B cell (primary cell): ENCODE measurements around the gene C1QBP. TPM values are rescaled to one million over a fixed set of nuclear protein-coding genes. Genes with fewer than 3 reads are reported as not detected.
A peak's percentile ranks its signal among the peaks of the same experiment; 100 is the strongest.

ENCODE experiments used
- ATAC-seq: fragments of 200-7000 bp; cut with Tn5 transposase; one replicate; pipeline ENCODE4 v1.10.0; 2021; ENCODE audit warnings: low read depth, mild to moderate bottlenecking, moderate number of reproducible peaks, moderate library complexity
- CTCF ChIA-PET: fragments of 350-600 bp; sonication (Branson Sonifier 250); formaldehyde crosslinking; loops from one replicate; lab custom pipeline; 2021; ENCODE audit warnings: antibody characterized with exemption, inconsistent platforms; lab: Charles Lee
- POLR2A ChIA-PET: fragments of 350-600 bp; sonication (Branson Sonifier 250); formaldehyde crosslinking; loops from one replicate; lab custom pipeline; 2021; ENCODE audit warnings: antibody characterized with exemption; lab: Charles Lee
- DNase-seq: peaks from one replicate; pipeline ENCODE4 v3.0.0; 2013
- H2AFZ ChIP-seq: 2 replicates; pipeline ENCODE4 v1.6.1; 2012; ENCODE audit warnings: mild to moderate bottlenecking, low read depth, low read length; ENCODE audit not compliant: insufficient read depth, poor library complexity, severe bottlenecking
- H3K27ac ChIP-seq, 2 donors: 1 replicate in 1 of 2; 2 replicates in 1 of 2; pipeline ENCODE4 v1.5.1; 2012 to 2013; ENCODE audit warnings: low read length in 2 of 2, mild to moderate bottlenecking in 2 of 2, moderate library complexity in 1 of 2
- H3K27me3 ChIP-seq, 4 experiments: fragments of 200-600 bp in 1 of 4; sonication (generic) in 1 of 4; replicated peaks in 1 of 4; 1 replicate in 2 of 4; 2 replicates in 2 of 4; pipeline versions ENCODE4 v1.6.1 to v1.7.0; 2013 to 2016; ENCODE audit warnings: low read length in 3 of 4, mild to moderate bottlenecking in 2 of 4, mixed read lengths in 1 of 4, moderate library complexity in 1 of 4; ENCODE audit not compliant: insufficient read depth in 4 of 4, control insufficient read depth in 3 of 4; ENCODE audit errors: control extremely low read depth in 1 of 4
- H3K36me3 ChIP-seq, 2 experiments: replicated peaks in 1 of 2; 1 replicate in 1 of 2; 2 replicates in 1 of 2; pipeline versions ENCODE4 v1.6.1 to v1.7.1; 2013; ENCODE audit warnings: low read length in 1 of 2; ENCODE audit not compliant: insufficient read depth in 2 of 2, control insufficient read depth in 1 of 2; ENCODE audit errors: control extremely low read depth in 1 of 2, extremely low read depth in 1 of 2
- H3K4me1 ChIP-seq, 2 donors: fragments of 200-600 bp in 1 of 2; sonication (generic) in 1 of 2; 1 replicate in 1 of 2; 2 replicates in 1 of 2; pipeline versions ENCODE4 v1.5.1 to v1.6.1; 2013 to 2017; ENCODE audit warnings: low read length in 2 of 2; ENCODE audit not compliant: control insufficient read depth in 2 of 2, insufficient read depth in 2 of 2
- H3K4me2 ChIP-seq: replicated peaks from 2 replicates; pipeline ENCODE3; 2012; ENCODE audit warnings: mild to moderate bottlenecking, low read depth, low read length; ENCODE audit not compliant: poor library complexity, severe bottlenecking
- H3K4me3 ChIP-seq, 5 experiments: fragments of 200-600 bp in 1 of 5; sonication (generic) in 1 of 5; 1 replicate in 3 of 5; 2 replicates in 2 of 5; pipeline versions ENCODE4 v1.5.1 to v1.7.0; 2011 to 2016; ENCODE audit warnings: low read length in 4 of 5, mild to moderate bottlenecking in 4 of 5, low read depth in 2 of 5, control low read depth in 1 of 5, moderate library complexity in 1 of 5; ENCODE audit not compliant: insufficient read depth in 1 of 5; ENCODE audit errors: control extremely low read depth in 1 of 5, extremely low read depth in 1 of 5
- H3K79me2 ChIP-seq: fragments of 200-600 bp; sonication (generic); one replicate; pipeline ENCODE4 v1.6.0; 2016; ENCODE audit warnings: low read length; ENCODE audit not compliant: control insufficient read depth, insufficient read depth
- H3K9ac ChIP-seq: fragments of 200-600 bp; sonication (generic); 2 replicates; pipeline ENCODE4 v1.6.1; 2017; ENCODE audit warnings: mild to moderate bottlenecking, low read length, moderate library complexity
- H3K9me3 ChIP-seq, 3 donors: one replicate each; pipeline versions ENCODE4 v1.6.1 to v1.7.1; 2013; ENCODE audit warnings: low read length in 2 of 3; ENCODE audit not compliant: control insufficient read depth in 2 of 3, insufficient read depth in 1 of 3; ENCODE audit errors: control extremely low read depth in 1 of 3
- H4K20me1 ChIP-seq: 2 replicates; pipeline ENCODE4 v1.6.0; 2012; ENCODE audit warnings: mild to moderate bottlenecking, low read length; ENCODE audit not compliant: insufficient read depth, control insufficient read depth, poor library complexity, severe bottlenecking
- H3K27ac Mint-ChIP-seq: one replicate; pipeline ENCODE4 v1.8.0; 2021; ENCODE audit warnings: mixed read lengths
- H3K27me3 Mint-ChIP-seq: one replicate; pipeline ENCODE4 v1.8.0; 2021; ENCODE audit warnings: mixed read lengths
- H3K4me1 Mint-ChIP-seq: one replicate; pipeline ENCODE4 v1.8.0; 2021; ENCODE audit warnings: mixed read lengths
- H3K4me3 Mint-ChIP-seq: one replicate; pipeline ENCODE4 v1.8.0; 2021; ENCODE audit warnings: mixed read lengths
- H3K9me3 Mint-ChIP-seq: one replicate; pipeline ENCODE4 v1.8.0; 2022; ENCODE audit warnings: mixed read lengths; ENCODE audit not compliant: insufficient read depth
- CTCF ChIP-seq: fragments of 200-600 bp; IDR thresholded peaks from one replicate; pipeline ENCODE4 v1.8.0; 2022; ENCODE audit warnings: antibody characterized with exemption, mild to moderate bottlenecking
- EZH2 ChIP-seq: IDR thresholded peaks from 2 replicates; pipeline ENCODE4 v1.6.1; 2012; ENCODE audit warnings: borderline replicate concordance, low read depth, mild to moderate bottlenecking, moderate library complexity, low read length; ENCODE audit not compliant: insufficient read depth, poor library complexity, severe bottlenecking
- WGBS: methylation state at CpG from one replicate; pipeline ENCODE4 v1.1.5; 2013; ENCODE audit warnings: missing lambda C conversion rate; ENCODE audit not compliant: insufficient coverage; 5-methylcytosine and 5-hydroxymethylcytosine counted together
- intact Hi-C: fragments of 100-400 bp; cut with micrococcal nuclease; formaldehyde crosslinking; loops from one replicate; pipeline ENCODE4 v1.10.0; 2022
- polyA plus RNA-seq: library from polyadenylated mRNA; depleted of rRNA; stranded (reverse); fragments of >200 nt; gene quantifications from 2 replicates; pipeline ENCODE4 v1.2.3, GENCODE V29; 2012
- total RNA-seq, 2 donors: library from RNA; stranded (reverse); fragments of 120-200 nt in 1 of 2; gene quantifications; 1 replicate in 1 of 2; 2 replicates in 1 of 2; pipeline versions ENCODE4 v1.2.3 to v1.2.4, GENCODE V29; 2013 to 2022

C1QBP gene
- total and polyA plus RNA-seq, 2 donors (not counting 1 experiment from before 2014, with no cell fraction given): 60.3 to 62.2 TPM

DNA sequence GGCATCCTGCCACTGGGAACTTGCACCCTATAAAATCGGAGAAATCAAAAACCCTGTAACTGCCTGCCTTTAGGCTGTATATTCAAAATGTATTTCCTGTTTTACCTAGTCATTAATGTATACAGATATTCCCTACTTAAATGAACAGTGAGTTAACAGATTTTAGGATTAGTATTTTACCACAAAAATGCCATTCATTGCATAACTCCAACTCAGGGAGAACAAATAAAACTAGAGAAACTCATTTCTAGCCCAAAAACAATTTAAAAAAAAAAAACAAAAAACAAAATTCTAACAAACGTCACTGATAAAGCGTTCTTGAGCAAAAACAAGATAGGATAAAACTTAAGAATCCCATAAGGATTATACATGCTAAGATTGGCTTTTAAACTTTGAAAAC lies 33.6 kb upstream of the C1QBP start:
- no peaks in the 10 kb centered on the region for H3K27me3 ChIP-seq
- Mint-ChIP-seq H3K9me3 (no peaks in the 10 kb centered on the region), H3K4me1 (peaks cover 17% of the 10 kb centered on the region), H3K4me3 (no peak overlapping the region), H3K27ac (no peak overlapping the region), H3K27me3 (no peaks in the 10 kb centered on the region)
- peaks cover 25% of the 10 kb centered on the region for H3K79me2 ChIP-seq
- POLR2A ChIA-PET: no interaction called here
- H4K20me1 ChIP-seq: peaks cover 5% of the 10 kb centered on the region
- H3K4me1 ChIP-seq: peaks cover 4 to 13% of the 10 kb centered on the region in 2 donors
- DNase-seq: no peak
- peaks cover 12 to 36% of the 10 kb centered on the region in 2 experiments for H3K36me3 ChIP-seq
- no CpG with 5 or more reads among the region's 3 CpGs for WGBS
- TF ChIP-seq CTCF (no peak), EZH2 (no peak)
- no peak overlapping the region for H3K4me3 ChIP-seq
- intact Hi-C loops: no loop called here
- no peak overlapping the region for H3K4me2 ChIP-seq
- no peak overlapping the region for H3K9ac ChIP-seq
- H3K27ac ChIP-seq: no peak overlapping the region
- ATAC-seq: no peak
- CTCF ChIA-PET: no interaction called here
- peaks cover 0 to 1% (median 0%) of the 10 kb centered on the region in 3 donors for H3K9me3 ChIP-seq
- no peak overlapping the region for H2AFZ ChIP-seq

- ATAC-seq (no peak), DNase-seq (no peak)
- Histone ChIP-seq H3K4me2 (peak overlapping the region; percentile 89), H3K79me2 (peaks cover 63% of the 10 kb centered on the region), H3K9ac (peak overlapping the region; percentile 85), H3K4me1 (peaks cover 11 to 20% of the 10 kb centered on the region in 2 donors), H3K4me3 (peak overlapping the region; percentile 61 to 94 (median 86)), H3K27me3 (no peaks in the 10 kb centered on the region), H3K9me3 (no peaks in the 10 kb centered on the region), H3K36me3 (peaks cover 0 to 2% of the 10 kb centered on the region in 2 experiments), H3K27ac (peak overlapping the region in 1 of 2 donors; percentile 60), H2AFZ (peak overlapping the region; percentile 78), H4K20me1 (peaks cover 6% of the 10 kb centered on the region)
- H3K4me1 Mint-ChIP-seq: peaks cover 29% of the 10 kb centered on the region
- WGBS: under 1% methylated on average over 17 of the region's 17 CpGs
- H3K27me3 Mint-ChIP-seq: no peaks in the 10 kb centered on the region
- no peaks in the 10 kb centered on the region for H3K9me3 Mint-ChIP-seq
- intact Hi-C loops: no loop called here
- ChIA-PET POLR2A (interaction anchor here (0.9 to 1.7 kb wide), 2 partner anchors 18 to 49 kb away, joined by 4 to 14 read pairs; partner anchors contain the start of genes DERL2, MIS12 and NUP88), CTCF (interaction anchor here (1.8 kb wide), 2 partner anchors 17 to 29 kb away, joined by 6 to 11 read pairs; partner anchors contain the start of gene C1QBP)
- H3K4me3 Mint-ChIP-seq: peak overlapping the region; percentile 90
- peak overlapping the region; percentile 32 for H3K27ac Mint-ChIP-seq
- TF ChIP-seq CTCF (no peak), EZH2 (no peak)
Measured at GRCh38 chr17:5468075-5468473, 29.1 kb upstream of the C1QBP start.
